ENCODE measurements around the gene DDX21.

DNA sequence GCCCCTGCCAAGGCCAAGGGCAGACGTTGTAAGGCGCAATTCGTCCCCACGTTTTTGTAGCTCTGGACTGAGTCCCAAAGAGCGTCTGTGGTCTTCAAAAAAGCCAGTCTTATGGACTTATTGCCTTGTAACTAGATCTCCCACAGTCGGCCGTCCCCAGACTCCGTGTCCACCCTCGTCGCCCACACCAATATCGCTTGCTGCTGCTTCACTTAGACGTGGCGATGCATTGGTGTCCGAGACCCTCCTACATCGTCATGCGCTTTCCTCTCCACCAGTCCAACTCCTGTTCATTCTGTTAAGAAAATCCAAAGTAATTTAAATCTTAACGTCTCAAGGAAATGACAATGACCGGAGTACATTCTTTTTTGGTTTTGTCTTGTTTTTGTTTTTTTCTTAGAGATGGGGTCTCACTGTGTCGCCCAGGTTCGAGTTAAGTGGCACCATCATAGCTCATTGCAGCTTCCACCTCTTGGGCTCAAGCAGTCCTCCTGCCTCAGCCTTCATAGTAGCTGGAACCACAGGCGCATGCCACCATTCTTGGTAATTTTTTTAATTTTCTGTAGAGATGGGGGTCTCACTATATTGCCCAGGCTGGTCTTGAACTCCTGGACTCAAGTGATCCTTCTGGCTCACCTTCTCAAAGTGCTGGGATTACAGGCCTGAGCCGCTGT is 33.5 kb downstream of the DDX21 start:
- TF ChIP-seq, protein P1, sequence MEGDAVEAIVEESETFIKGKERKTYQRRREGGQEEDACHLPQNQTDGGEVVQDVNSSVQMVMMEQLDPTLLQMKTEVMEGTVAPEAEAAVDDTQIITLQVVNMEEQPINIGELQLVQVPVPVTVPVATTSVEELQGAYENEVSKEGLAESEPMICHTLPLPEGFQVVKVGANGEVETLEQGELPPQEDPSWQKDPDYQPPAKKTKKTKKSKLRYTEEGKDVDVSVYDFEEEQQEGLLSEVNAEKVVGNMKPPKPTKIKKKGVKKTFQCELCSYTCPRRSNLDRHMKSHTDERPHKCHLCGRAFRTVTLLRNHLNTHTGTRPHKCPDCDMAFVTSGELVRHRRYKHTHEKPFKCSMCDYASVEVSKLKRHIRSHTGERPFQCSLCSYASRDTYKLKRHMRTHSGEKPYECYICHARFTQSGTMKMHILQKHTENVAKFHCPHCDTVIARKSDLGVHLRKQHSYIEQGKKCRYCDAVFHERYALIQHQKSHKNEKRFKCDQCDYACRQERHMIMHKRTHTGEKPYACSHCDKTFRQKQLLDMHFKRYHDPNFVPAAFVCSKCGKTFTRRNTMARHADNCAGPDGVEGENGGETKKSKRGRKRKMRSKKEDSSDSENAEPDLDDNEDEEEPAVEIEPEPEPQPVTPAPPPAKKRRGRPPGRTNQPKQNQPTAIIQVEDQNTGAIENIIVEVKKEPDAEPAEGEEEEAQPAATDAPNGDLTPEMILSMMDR (IDR thresholded peaks at IDR 0.05): no peak
- TF ChIP-seq POLR2AphosphoS5 (IDR thresholded peaks at IDR 0.05) (no peak), POLR2A (IDR thresholded peaks at IDR 0.05) (no peak), EP300 (IDR thresholded peaks at IDR 0.05; ENCODE audit: low read depth) (no peak)
